ENCODE data around the gene TMEM259. TPM values are rescaled to one million over a fixed set of nuclear protein-coding genes. Genes with fewer than 3 reads are reported as not detected.

The TMEM259 gene
- total and polyA plus RNA-seq, 9 of the 15 experiments (the other 6 are each of a cell fraction or from before 2014, with no cell fraction given): 0.52 to 231 (median 63.6) TPM

DNA sequence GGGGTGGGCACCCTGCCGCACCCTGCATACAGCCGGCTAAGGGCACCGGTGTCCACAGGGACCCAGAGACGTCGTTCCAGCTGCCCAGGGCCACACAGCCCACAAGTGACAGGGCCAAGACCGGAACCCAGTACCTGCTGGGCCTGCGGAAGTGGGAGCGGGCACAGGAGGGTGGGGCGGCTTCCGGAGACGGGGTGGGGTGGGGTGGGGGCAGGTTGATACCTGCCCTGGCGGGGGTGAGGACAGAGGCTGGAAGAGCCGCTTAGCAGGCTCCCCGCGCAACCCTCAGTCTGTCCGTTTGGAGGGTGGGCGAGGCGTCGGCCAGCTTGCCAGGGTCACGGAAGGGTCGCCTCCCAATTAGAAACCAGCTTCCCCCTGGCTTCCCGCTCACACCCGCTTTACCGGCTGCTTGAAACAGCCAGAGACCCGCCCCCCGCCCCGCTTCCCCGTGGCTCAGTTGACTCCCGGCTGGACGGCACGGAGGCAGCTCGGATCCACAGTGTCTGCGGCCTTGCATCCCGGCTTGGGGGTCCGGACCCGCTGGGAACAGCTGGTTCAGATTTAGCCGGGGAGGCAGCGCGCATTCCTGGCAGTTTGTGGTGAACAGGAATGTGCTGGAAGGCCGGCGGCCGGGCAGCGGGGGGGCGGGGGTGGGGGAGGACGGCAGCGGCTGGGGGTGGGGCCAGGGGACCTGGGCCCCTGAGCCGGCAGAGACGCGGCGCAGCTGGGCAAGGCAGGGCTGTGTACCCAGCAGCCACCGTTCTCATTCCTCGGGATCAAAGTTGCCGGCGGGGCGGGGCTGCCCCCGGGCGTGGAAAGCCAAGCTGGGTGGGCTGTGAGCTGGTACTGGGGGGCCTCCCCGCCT is 7.4 kb upstream of the TMEM259 start (continued):
- TF ChIP-seq, protein P1, sequence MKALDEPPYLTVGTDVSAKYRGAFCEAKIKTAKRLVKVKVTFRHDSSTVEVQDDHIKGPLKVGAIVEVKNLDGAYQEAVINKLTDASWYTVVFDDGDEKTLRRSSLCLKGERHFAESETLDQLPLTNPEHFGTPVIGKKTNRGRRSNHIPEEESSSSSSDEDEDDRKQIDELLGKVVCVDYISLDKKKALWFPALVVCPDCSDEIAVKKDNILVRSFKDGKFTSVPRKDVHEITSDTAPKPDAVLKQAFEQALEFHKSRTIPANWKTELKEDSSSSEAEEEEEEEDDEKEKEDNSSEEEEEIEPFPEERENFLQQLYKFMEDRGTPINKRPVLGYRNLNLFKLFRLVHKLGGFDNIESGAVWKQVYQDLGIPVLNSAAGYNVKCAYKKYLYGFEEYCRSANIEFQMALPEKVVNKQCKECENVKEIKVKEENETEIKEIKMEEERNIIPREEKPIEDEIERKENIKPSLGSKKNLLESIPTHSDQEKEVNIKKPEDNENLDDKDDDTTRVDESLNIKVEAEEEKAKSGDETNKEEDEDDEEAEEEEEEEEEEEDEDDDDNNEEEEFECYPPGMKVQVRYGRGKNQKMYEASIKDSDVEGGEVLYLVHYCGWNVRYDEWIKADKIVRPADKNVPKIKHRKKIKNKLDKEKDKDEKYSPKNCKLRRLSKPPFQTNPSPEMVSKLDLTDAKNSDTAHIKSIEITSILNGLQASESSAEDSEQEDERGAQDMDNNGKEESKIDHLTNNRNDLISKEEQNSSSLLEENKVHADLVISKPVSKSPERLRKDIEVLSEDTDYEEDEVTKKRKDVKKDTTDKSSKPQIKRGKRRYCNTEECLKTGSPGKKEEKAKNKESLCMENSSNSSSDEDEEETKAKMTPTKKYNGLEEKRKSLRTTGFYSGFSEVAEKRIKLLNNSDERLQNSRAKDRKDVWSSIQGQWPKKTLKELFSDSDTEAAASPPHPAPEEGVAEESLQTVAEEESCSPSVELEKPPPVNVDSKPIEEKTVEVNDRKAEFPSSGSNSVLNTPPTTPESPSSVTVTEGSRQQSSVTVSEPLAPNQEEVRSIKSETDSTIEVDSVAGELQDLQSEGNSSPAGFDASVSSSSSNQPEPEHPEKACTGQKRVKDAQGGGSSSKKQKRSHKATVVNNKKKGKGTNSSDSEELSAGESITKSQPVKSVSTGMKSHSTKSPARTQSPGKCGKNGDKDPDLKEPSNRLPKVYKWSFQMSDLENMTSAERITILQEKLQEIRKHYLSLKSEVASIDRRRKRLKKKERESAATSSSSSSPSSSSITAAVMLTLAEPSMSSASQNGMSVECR (CRISPR knock-in tag; IDR thresholded peaks at IDR 0.05): peak; percentile 35; the same call in 1 of the 2 replicates
- TF ChIP-seq RBFOX2 (IDR thresholded peaks at IDR 0.05; ENCODE audit: low read depth, low read length): peak; percentile 45
- TF ChIP-seq ZBTB7A (IDR thresholded peaks at IDR 0.05; ENCODE audit: borderline replicate concordance, control insufficient read depth, low read depth, low read length): peak; percentile 69
- TF ChIP-seq SIN3A (IDR thresholded peaks at IDR 0.05; ENCODE audit: borderline replicate concordance in 2 of 2, control insufficient read depth in 1 of 2, low read depth in 2 of 2, low read length in 2 of 2): peak in 1 of 2 experiments; percentile 52; a peak in 1 of 4 replicates
- TF ChIP-seq, protein P2, sequence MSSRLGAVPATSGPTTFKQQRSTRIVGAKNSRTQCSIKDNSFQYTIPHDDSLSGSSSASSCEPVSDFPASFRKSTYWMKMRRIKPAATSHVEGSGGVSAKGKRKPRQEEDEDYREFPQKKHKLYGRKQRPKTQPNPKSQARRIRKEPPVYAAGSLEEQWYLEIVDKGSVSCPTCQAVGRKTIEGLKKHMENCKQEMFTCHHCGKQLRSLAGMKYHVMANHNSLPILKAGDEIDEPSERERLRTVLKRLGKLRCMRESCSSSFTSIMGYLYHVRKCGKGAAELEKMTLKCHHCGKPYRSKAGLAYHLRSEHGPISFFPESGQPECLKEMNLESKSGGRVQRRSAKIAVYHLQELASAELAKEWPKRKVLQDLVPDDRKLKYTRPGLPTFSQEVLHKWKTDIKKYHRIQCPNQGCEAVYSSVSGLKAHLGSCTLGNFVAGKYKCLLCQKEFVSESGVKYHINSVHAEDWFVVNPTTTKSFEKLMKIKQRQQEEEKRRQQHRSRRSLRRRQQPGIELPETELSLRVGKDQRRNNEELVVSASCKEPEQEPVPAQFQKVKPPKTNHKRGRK (tag; IDR thresholded peaks at IDR 0.05): no peak
- TF ChIP-seq TSC22D4 (tag; IDR thresholded peaks at IDR 0.05): no peak
- TF ChIP-seq RCOR1 (IDR thresholded peaks at IDR 0.05; ENCODE audit: borderline replicate concordance in 1 of 2, low read depth in 2 of 2, low read length in 2 of 2): 0 out of 4 replicates have a peak, but pooled peaks of 1 of the 2 experiments have one; percentile 7
- peak; percentile 48 for TF ChIP-seq ELF1 (tag; IDR thresholded peaks at IDR 0.05)
